ENCODE results near the gene NEU1.

- no peak for TF ChIP-seq CTCF (IDR thresholded peaks at IDR 0.05)
- no peak for TF ChIP-seq POLR2A (IDR thresholded peaks at IDR 0.05)
Observed at GRCh38 chr6:31874084-31874670, 11.6 kb upstream of the NEU1 start.

Data from esophagus squamous epithelium (tissue), 4 donors.